GM21423 (cell line): ENCODE measurements around the gene TSPYL6.

Source experiments
- ATAC-seq: cut with Tn5 transposase; IDR thresholded peaks from one replicate; pipeline ENCODE4 v1.9.1; 2021; ENCODE audit warnings: mild to moderate bottlenecking, moderate library complexity; ENCODE audit not compliant: unreplicated experiment

The TSPYL6 gene

DNA sequence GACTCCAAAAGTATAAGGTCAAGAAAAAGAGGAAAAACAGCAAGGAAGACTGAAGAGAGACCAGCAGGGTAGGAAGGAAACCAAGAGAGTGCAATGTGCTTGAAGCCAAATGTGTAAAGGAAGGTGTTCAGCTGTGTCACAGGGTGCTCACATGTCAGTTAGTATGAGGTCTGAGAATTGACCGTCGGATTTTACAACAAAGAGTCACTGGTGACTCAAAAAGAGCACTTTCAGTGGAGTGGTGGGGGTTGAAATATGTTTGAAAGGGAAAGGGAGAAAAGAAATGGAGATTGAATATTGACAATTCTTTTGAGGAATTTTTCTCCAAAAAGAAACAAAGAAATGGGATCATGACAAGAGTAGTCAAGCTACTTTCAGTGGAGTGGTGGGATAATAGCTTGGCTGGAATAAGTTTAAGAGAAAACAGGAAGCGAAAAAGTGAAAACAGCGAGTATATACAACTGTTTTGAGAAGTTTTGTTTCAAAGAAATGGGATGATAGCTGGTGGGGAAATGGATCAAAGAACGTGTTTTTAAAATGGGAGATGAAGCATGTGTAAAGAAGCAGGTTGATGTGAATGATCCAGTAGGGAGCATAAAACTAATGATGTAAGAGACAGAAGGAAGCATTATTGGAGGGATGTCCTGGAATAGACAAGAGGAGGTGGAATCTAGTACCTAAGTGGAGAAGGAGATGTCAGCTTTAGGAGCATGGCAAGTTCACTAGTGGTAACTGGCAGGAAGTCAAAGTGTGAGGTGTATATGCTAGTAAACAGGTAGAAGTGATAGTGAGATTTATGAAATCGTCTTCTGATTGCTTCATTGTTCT lies 3.6 kb upstream of the TSPYL6 start:
- ATAC-seq = peak; percentile 72

DNA sequence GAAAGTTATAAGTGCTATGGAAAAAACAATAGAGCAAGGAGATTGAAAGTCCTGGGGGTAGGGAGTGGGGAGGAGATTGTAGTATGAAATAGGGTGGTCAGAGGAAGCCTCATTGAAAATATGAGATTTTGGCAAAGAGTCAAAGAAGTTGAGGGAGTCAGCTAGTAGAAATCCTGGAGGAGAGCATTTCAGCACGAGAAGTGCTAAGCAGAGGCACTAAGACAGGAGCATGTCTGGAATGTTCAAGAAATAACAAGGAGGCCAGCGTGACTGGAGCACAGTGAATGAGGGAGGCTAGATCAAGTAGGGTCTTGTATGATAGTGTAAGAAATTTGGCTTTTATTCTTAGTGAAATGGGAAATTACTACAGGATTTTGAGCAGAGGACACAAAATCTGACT lies 2.1 kb upstream of the TSPYL6 start:
- ATAC-seq = no peak

DNA sequence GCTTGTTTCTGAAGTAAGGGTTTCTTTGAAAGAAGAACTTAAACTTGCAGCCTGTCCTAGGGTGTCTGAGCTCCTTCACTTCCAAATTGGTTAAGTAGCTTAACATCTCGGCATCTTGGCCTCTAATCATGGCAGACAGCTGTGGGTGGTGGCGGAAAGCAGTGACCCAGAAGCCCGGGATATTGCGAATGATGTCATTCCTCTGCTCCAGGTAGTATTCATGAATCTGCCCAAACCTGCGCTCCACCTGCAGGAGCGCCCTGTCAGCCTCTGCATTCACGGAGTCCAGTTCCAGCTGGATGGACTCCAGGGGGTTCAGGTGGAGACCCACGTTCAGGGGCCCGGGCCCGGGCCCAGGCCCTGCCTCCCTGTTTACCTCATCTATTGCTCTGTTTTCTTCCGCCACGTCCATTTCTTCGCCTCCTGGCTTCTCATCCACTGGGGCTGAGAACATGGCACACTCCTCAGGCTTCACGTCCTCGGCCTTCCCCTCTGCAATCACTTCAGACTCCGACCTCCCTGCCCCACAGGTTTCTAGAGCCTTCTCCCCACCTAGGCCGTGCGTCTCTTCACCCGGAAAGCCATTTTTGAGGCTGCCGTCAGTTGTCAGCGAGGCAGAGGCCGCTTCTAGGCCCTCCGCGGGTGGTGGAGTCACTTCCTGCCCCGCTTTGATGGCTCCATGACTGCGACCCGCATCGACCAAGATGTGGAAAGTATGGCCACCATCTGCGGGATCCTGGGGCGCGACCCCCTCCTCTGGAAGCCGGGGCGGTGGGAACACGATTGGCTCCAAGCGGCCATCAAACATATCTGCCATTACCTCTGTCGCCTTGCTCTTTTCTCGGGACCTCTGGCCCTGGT lies 569 bp downstream of the TSPYL6 start:
- ATAC-seq = no peak

DNA sequence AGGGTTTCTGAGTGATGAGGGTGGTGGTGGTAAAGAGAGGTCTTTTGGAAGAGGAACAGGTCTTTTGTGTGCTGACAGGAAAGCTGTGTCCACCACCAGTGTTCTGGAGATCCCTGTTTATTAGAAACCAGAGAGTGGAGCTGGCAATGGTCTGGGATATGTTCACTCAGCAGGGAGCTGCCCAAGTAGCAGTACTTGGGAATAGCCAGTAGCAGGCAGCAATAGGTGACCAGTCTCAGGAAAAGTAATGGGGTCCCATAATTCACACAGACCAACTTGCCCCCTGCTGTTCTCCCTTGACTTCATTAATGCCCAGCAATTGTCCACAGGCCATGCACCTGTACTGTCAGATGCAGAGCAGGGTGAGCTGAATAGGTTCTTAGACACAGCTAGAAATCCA lies 1.8 kb downstream of the TSPYL6 start:
- no peak for ATAC-seq

DNA sequence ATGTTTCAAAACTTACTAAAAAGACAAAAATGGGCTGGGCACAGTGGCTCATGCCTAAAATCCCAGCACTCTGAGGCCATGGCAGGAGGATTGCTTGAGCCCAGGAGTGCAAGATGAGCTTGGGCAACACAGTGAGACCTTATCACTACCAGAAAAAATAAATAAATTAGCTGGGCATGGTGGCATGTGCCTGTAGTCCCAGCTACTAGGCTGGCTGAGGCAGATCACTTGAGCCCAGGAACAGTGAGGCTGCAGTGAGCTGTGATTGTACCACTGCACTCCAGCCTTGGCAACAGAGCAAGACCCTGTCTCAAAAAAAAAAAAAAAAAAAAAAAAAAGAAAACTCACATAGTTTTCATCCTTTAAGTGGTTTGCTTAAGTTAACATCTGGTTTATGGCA lies 6.4 kb downstream of the TSPYL6 start:
- no peak for ATAC-seq

DNA sequence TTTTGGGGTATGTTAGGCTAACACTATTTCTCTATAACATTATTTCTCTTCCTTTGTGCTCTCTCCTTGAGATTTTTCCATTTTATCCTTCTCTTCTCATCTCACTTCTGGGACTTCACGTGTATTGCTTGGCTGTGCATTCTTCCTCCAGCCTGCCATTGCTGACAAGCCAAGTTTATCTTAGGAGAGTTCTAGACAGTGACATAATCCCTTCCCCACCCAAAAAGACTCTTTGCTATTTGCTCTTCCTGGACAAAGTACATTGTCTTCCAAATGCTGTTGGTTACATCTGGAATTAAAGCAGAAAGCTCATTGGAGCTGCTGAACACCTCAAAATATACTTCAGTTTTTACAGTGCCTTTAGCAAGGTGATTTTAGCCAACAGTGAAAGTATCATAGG lies 8.9 kb downstream of the TSPYL6 start:
- no peak for ATAC-seq

DNA sequence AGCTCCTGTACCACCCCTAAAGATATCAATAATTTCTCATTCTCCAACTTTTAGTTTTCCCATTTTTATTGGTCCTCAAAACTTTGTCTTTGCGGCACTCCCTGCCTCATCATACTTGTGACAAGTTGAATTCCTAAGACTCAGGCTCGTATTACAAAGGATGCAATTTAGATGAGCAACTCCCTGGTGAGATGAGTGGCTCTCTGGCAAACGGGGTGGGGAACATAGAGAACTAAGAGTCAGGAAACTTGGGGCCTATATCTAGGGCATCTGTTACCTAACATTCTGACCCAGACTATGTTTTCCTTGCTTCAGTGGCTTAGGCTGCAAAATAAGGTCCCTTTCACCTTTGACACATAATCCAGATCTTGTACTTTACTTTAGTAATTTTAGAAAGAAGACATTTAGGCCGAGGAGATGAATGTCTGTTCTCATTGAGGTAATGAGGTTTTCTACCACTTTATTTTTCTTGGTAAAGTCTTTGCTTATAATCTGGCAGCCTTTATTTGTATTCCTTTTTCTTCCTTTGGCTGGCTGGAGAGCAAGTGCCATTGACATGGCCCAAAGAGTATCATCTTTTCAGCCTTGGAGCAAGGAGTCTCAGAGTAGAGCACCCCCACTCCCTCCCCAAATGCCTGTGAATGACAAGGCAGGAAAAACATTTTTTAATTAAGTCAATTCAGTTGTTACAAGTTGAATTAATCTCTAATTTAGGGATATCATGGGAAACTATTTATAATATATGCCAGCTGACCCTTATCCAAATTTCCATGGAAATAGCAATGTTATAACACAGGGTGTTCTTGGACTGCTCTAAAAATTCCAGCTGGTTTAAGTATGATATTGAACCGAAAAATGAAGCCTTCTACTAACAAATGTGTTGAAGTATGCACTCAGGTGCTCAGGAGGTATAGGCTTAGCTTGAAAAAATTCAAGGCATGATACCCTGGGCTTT lies 15.2 kb downstream of the TSPYL6 start:
- ATAC-seq = no peak

DNA sequence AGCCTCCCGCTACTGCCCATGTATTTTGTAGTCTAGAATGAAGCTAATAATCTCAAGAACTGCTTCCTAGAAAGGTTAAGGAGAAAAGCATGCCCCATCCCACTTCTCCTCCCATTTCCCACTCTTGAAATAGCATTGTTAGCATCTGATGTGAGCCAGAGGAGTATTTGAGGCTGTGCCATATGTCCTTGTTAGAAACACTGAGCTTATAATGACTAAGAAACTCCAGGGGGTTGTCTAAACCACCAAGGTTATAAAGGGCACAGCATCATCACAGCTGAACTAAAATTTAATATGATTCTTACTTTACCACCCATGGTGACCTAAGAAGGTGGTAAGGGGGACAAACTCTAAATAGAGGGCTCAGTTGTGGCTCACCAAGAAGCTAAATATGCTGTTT lies 16.6 kb downstream of the TSPYL6 start:
- ATAC-seq = no peak

DNA sequence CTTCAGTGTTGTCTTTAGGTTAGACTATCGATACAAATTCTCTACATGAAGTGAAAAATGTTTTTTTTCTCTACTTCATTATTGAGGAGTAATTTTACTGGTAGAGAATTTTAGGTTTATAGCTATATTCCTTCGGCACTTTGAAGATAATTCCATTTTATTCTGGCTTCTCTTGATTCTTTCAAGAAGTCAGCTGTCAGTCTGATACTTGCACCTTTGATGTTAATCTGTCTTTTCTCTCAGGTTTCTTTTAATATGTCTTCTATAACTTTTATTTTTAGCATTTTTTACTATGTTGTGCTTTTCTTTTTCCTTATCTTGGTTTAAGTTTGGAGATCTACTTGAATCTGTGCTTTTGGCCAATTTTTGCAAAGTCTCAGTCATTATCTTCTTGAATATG lies 18.6 kb downstream of the TSPYL6 start:
- ATAC-seq = no peak

DNA sequence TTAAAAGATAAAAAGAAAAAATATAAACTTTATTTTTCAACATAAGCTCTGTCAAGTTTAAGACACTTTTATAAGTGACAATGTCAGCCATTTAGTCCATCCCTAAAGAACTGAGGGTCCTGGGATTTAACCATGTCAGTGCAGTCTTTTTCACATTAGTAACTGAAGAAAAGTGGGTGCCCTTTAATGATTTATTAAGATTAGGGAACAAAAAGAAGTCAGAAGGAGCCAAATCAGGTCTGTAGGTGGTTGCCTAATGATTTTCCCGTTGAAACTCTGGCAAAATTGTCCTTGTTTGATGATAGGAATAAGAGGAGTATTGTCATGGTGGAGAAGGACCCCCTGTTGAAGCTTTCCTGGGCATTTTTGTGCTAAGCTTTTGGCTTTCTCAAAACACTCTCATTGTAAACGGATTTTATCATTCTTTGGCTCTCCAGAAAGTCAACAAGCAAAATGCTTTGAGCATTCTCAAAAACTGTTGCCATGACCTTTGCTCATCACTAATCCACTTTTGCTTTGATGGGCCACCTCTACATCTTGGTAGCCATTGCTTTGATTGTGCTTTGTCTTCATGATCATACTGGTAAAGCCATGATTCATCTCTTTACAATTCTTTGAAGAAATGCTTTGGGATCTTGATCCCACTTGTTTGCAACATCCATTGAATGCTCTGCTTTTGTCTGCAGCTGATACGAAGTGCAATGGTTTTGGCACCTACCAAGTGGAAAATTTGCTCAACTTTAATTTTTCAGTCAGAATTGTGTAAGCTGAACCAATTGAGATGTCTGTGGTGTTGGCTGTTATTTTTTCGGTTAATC lies 22.0 kb downstream of the TSPYL6 start:
- no peak for ATAC-seq

DNA sequence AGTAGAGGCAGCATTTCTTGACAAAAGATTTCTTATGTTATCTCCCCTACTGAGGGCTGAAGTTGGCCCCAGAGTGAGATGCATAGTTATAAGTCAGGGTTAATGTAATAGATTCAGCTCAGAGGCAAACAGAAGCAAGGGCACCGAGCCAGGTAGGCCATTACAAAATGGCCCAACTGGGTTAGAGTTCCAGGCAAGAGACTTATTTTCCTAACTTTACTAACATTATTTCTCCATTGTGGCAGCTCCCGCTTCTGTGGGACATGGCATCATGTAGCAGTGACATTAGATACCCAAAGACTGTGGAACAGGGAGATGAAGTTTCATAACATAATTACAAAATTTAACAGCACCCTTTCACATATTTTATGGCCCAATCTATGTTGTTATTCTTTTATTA lies 27.1 kb downstream of the TSPYL6 start:
- no peak for ATAC-seq

DNA sequence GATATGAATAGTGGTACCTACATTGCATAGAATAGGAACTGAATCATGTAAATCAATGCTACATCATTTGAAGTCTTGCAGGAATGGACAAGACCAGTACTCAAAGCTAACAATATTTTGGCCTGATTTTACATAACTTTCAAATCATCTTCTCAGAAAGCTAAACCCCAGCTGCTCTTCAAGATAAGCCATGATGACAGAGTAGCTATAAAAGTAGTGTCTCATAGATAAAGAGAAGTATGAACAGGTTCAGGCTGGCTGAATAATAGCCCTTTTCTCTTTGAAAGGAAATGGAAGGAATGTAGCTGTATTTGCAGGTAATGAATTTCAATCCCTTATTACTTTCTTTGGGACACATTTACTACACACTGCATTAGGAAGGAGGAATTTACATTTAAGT lies 28.2 kb downstream of the TSPYL6 start:
- no peak for ATAC-seq

DNA sequence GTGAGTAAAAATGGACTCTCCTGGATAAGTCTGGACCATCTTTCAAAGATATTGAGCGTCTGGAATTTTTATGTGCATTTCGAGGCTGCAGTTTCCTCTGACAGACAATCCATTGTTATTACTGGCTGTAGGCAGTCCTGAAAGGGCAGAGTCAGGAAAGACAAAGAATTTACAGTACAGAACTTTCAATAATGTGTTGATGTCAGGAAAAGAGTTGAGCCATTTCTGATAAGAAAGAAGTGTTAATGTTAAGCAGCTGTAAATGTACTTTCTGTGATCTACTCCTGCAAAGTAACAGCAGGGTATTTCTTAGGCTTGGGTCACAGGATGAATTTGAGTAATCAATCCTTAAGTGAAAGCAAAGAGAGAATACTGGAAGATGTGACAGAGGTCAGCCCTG lies 29.8 kb downstream of the TSPYL6 start:
- no peak for ATAC-seq

DNA sequence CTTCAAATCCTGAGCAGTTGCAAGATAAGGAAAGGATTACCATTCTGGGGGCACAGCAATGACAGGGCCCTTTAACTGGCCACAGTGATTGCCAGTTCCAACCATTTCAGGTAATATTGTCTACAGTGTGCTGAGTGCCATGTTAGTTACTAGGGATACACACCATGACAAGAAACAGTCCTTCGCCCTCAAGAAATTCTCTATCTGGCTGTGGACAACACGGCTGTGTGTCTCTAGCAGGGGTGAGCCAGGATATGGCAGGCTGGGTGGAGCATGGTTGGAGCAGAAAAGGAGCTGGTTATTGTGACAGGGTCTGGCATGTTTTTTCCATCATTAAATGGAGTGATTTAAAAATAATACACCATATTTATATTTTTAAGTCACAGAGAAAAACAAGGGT lies 31.0 kb downstream of the TSPYL6 start:
- ATAC-seq = no peak

DNA sequence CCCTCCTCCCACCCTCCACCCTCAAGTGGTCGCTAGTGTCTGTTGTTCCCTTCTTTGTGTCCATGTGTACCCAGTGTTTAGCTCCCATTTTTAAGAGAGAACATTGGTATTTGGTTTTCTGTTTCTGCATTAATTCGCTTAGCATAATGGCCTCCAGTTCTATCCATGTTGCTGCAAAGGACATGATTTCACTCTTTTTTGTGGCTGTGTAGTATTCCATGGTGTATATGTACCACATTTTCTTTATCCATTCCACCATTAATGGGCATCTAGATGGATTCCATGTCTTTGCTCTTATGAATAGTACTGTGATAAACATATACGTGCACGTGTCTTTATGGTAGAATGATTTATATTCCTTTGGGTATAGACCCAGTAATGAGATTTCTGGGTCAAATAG lies 42.9 kb downstream of the TSPYL6 start:
- no peak for ATAC-seq

DNA sequence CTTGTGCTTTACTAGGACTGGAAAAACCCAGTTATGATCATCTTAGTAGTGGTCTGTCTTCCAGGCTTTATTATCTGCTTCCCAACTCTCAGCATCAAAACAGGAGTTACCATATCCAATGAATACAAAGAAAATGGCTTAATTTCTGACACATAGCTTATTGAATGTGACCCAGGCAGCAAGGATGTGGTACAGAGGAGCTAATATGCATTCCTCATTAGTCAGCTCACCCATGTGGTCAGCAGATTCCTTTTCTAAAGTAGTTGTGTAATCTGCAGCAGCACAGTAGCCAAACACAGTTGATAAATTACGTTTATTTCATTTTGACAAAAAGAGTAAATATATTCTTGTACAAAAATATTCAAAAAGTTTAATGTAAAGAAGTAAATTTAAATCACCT lies 43.6 kb downstream of the TSPYL6 start:
- ATAC-seq = no peak

DNA sequence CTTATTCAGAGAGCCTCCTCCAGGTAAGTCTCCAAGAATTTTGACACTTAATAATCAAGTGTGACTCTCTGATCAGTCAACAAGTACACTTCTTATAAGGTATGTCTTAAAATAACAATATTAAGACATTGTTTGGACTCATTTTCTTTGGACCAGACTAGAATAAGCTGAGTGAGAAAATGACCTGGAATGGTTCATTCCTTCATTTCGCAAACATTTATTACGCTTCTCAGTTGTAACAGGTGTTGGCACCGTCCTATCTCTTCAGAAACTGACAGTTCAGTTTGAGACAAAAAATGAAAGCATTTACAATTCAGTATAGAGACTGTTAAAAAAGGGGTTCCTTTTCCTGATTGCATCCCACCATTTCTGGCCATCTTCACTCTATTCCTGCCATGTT lies 46.6 kb downstream of the TSPYL6 start:
- ATAC-seq = no peak

DNA sequence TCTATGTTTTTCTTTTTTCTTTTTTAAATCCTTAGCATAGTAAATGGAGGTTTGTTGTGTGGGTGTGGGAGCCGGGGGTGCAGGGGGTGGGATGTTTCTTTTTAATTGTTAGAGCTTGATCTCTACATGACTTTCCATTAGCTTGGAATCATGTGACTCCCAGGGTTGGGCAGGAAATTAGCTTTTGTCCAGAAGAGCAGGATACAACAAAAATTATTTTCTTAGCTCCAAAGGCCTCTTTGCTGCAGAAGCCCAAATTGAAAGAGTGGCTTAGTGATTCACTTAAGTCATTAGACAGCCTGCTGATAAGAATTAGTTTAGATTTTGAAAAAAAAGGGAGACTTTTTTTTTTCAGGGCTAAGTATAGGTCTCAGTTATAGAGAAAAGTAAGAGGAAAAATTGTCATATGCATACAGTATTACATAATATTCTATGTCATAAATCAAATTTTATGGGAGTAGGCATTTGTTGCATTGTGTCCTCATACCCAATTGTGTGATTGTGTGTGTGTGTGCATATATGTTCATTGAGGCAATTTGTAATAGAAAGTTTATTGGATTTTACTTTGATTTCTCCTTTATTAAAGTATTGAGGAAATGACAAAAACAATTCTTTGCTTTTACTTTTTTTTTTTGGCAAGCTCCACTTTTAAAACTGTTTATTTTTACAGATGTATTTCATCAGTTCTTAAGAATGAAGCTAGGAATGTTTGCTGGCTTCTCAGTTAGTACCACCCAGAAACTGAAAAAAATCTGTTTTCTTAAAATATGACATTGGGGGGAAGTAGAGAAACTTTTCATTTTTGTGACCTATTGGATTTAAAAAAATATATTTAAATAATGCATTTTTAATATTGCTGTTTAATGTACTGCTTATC lies 47.4 kb downstream of the TSPYL6 start:
- no peak for ATAC-seq

DNA sequence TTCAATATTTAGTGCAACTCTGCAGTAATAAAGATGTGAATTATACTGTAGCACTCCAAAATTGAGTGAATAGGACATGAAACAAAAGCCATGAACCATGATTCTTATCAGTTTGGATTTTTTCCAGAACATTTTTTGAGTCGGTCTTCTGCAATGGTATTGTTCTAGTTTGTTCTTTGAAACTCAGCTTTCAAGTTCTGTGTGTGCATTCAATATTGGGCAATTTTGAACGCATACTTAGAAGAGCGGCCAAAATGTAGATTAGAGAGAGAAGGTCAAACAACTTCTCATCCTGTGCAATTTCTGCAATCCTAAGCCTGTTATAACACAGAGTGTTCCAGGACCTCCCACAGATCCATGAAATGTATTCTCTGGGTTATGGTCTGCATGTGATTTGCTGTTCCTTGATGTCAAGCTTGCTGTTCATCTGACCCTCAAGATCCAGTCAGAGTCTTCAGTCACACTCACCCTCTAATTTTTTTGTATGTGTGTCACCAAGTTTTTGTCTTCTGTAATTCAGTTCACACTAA lies 48.3 kb downstream of the TSPYL6 start:
- no peak for ATAC-seq
